DND-41 (cell line): ENCODE data around the gene ERF.

Source experiments
- ATAC-seq: fragments of 200-7000 bp; cut with Tn5 transposase; 3 replicates; pipeline ENCODE4 v1.9.1; 2021; ENCODE audit warnings: low read depth; ENCODE audit not compliant: insufficient read depth
- DNase-seq: peaks from one replicate; pipeline ENCODE4 v3.0.0-alpha.2; 2020
- H2AFZ ChIP-seq: 2 replicates; pipeline ENCODE4 v1.6.0; 2012; ENCODE audit warnings: low read depth, low read length
- H3K27ac ChIP-seq: 2 replicates; pipeline ENCODE4 v1.5.1; 2012; ENCODE audit warnings: low read length, inconsistent platforms
- H3K27me3 ChIP-seq: fragments of 200-600 bp; sonication (generic); 2 replicates; pipeline ENCODE4 v1.6.0; 2012; ENCODE audit warnings: low read length, mild to moderate bottlenecking, inconsistent platforms; ENCODE audit not compliant: insufficient read depth, poor library complexity
- H3K36me3 ChIP-seq: 2 replicates; pipeline ENCODE4 v1.5.1; 2012; ENCODE audit warnings: low read length, inconsistent platforms; ENCODE audit not compliant: insufficient read depth
- H3K4me1 ChIP-seq: 2 replicates; pipeline ENCODE4 v1.5.1; 2012; ENCODE audit warnings: mild to moderate bottlenecking, low read length; ENCODE audit not compliant: insufficient read depth
- H3K4me2 ChIP-seq: 2 replicates; pipeline ENCODE4 v1.6.0; 2012; ENCODE audit warnings: mild to moderate bottlenecking, moderate library complexity, low read length, inconsistent platforms; ENCODE audit not compliant: insufficient read depth
- H3K4me3 ChIP-seq, 2 experiments: fragments of 200-600 bp in 1 of 2; shearing (Covaris generic) in 1 of 2; 2 replicates each; pipeline ENCODE4 v1.5.1; 2012 to 2016; ENCODE audit warnings: inconsistent platforms in 2 of 2, low read length in 2 of 2, mild to moderate bottlenecking in 2 of 2, low read depth in 1 of 2, moderate library complexity in 1 of 2
- H3K79me2 ChIP-seq: 2 replicates; pipeline ENCODE4 v1.6.0; 2012; ENCODE audit warnings: low read length, inconsistent platforms; ENCODE audit not compliant: insufficient read depth
- H3K9ac ChIP-seq: 2 replicates; pipeline ENCODE4 v1.6.0; 2012; ENCODE audit warnings: low read depth, mild to moderate bottlenecking, inconsistent platforms, low read length, moderate library complexity
- H3K9me3 ChIP-seq: 2 replicates; pipeline ENCODE4 v1.5.1; 2012; ENCODE audit warnings: low read length, moderate library complexity, mild to moderate bottlenecking, inconsistent platforms; ENCODE audit not compliant: insufficient read depth, severe bottlenecking
- H4K20me1 ChIP-seq: 2 replicates; pipeline ENCODE4 v1.6.0; 2012; ENCODE audit warnings: low read length; ENCODE audit not compliant: insufficient read depth
- CTCF ChIP-seq: IDR thresholded peaks from 2 replicates; pipeline ENCODE4 v1.5.1; 2012; ENCODE audit warnings: borderline replicate concordance, low read length, moderate library complexity, mild to moderate bottlenecking; ENCODE audit not compliant: poor library complexity, severe bottlenecking; ENCODE audit errors: extremely low read depth
- EZH2 ChIP-seq: IDR thresholded peaks from 3 replicates; pipeline ENCODE4 v1.6.1; 2012; ENCODE audit warnings: borderline replicate concordance, low read depth, mild to moderate bottlenecking, moderate library complexity, low read length, inconsistent platforms; ENCODE audit not compliant: severe bottlenecking

ERF gene

GRCh38 chr19:42198676-42199439 is 56.1 kb downstream of the ERF start:
- H3K4me2 ChIP-seq, result peak overlapping the region; percentile 63
- no peaks in the 10 kb centered on the region for H3K9me3 ChIP-seq
- DNase-seq, result peak; percentile 97
- H3K79me2 ChIP-seq, result peaks cover 12% of the 10 kb centered on the region
- peak overlapping the region in 1 of 2 experiments; percentile 48; a peak in 2 of 4 replicates for H3K4me3 ChIP-seq
- H2AFZ ChIP-seq, result peak overlapping the region; percentile 43
- peak overlapping the region; percentile 79 for H3K27ac ChIP-seq
- TF ChIP-seq CTCF (peak; percentile 7), EZH2 (no peak)
- no peaks in the 10 kb centered on the region for H3K27me3 ChIP-seq
- H3K4me1 ChIP-seq, result peaks cover 48% of the 10 kb centered on the region
- peaks cover 42% of the 10 kb centered on the region for H3K36me3 ChIP-seq
- H4K20me1 ChIP-seq, result peaks cover 5% of the 10 kb centered on the region
- H3K9ac ChIP-seq, result peak overlapping the region; percentile 59
- ATAC-seq, result peak; percentile 86
